Fibroblast of lung (primary cell): ENCODE measurements around the gene CNDP1.

Experiments
- EZH2 ChIP-seq: IDR thresholded peaks from 2 replicates; pipeline ENCODE4 v1.5.1; 2012; ENCODE audit warnings: low read length, control low read depth, mild to moderate bottlenecking; ENCODE audit errors: missing control alignments
- TF ChIP-seq, protein P1 (sequence below), 2 donors: IDR thresholded peaks in 1 of 2; conservative IDR thresholded peaks in 1 of 2; 1 replicate in 1 of 2; 2 replicates in 1 of 2; pipeline ENCODE4 v1.5.1; 2011 to 2012; ENCODE audit warnings: low read length in 2 of 2, control low read depth in 1 of 2, inconsistent platforms in 1 of 2, low read depth in 1 of 2, mild to moderate bottlenecking in 1 of 2

DNA sequence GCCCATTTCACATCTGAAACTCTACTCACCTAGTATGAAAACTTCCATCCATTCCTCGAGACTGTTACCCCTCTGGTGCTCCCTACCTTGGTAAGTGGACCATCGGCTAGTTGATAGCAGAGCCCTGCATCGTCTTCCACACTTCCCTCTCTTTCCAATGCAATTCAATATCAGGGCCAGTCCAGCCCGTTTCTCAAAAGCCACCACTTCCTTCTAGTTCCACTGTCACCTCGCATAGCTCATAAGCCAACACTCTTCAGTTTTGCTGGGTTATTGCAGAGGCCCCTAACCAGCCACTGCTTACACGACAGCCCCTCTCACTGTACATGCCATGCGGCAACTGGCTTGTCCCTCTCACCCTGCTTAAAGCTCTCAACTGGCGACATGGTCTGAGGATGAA is 53.1 kb downstream of the CNDP1 start:
- TF ChIP-seq, protein P1, sequence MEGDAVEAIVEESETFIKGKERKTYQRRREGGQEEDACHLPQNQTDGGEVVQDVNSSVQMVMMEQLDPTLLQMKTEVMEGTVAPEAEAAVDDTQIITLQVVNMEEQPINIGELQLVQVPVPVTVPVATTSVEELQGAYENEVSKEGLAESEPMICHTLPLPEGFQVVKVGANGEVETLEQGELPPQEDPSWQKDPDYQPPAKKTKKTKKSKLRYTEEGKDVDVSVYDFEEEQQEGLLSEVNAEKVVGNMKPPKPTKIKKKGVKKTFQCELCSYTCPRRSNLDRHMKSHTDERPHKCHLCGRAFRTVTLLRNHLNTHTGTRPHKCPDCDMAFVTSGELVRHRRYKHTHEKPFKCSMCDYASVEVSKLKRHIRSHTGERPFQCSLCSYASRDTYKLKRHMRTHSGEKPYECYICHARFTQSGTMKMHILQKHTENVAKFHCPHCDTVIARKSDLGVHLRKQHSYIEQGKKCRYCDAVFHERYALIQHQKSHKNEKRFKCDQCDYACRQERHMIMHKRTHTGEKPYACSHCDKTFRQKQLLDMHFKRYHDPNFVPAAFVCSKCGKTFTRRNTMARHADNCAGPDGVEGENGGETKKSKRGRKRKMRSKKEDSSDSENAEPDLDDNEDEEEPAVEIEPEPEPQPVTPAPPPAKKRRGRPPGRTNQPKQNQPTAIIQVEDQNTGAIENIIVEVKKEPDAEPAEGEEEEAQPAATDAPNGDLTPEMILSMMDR (conservative IDR thresholded peaks at IDR 0.05 in 1 of 2, IDR thresholded peaks at IDR 0.05 in 1 of 2; ENCODE audit: low read depth in 1 of 2, low read length in 2 of 2): no peak
- no peak for TF ChIP-seq EZH2
